HUDEP-2 (cell line): ENCODE measurements around the gene PSMD9.
"Not testable (repeated sequence)": the region's sequence is repeated elsewhere in the genome, so short reads cannot be mapped to it uniquely, and the experiment has no call there.

ENCODE experiments used
- DNase-seq, 76 experiments: peaks; one replicate each; lab custom pipeline; 2025; ENCODE audit not compliant: unreplicated experiment in 76 of 76; lab: John Stamatoyannopoulos, UW

PSMD9 gene, protein sequence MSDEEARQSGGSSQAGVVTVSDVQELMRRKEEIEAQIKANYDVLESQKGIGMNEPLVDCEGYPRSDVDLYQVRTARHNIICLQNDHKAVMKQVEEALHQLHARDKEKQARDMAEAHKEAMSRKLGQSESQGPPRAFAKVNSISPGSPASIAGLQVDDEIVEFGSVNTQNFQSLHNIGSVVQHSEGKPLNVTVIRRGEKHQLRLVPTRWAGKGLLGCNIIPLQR

DNA sequence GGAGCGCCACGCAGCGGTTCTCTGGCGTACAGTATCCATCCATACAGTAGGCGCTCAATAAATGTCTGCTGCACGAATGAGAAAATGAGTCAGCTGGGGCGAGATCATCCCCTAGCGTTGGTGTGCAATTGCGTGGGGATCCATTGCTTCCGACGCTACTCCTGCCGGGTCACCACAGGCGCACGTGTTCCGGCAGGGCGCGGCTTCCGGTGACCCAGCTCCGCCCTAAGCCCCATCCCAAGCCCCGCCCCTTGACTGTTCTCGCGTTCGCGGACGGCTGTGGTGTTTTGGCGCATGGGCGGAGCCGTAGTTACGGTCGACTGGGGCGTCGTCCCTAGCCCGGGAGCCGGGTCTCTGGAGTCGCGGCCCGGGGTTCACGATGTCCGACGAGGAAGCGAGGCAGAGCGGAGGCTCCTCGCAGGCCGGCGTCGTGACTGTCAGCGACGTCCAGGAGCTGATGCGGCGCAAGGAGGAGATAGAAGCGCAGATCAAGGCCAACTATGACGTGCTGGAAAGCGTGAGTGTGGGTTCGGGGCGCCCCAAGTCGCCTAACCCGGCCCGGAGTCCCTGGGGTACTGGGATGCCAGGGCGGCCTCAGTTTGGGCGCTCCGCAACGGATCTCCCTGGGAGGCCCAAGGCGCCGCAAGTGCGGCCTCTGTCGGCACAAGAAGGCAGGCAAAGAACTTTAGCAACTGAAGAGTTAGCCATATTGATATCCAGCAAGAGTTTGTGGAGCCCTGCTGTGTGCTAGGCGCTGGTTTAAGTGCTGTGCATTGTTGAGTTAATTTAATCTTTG lies at the start of gene PSMD9:
Gene PSMD9 (plus strand): TSS at position 313 of the 796 bp plus-strand sequence. CDS start 67 bp downstream, at position 380.
- peak; percentile 51 to 99 (median 97) for DNase-seq

DNA sequence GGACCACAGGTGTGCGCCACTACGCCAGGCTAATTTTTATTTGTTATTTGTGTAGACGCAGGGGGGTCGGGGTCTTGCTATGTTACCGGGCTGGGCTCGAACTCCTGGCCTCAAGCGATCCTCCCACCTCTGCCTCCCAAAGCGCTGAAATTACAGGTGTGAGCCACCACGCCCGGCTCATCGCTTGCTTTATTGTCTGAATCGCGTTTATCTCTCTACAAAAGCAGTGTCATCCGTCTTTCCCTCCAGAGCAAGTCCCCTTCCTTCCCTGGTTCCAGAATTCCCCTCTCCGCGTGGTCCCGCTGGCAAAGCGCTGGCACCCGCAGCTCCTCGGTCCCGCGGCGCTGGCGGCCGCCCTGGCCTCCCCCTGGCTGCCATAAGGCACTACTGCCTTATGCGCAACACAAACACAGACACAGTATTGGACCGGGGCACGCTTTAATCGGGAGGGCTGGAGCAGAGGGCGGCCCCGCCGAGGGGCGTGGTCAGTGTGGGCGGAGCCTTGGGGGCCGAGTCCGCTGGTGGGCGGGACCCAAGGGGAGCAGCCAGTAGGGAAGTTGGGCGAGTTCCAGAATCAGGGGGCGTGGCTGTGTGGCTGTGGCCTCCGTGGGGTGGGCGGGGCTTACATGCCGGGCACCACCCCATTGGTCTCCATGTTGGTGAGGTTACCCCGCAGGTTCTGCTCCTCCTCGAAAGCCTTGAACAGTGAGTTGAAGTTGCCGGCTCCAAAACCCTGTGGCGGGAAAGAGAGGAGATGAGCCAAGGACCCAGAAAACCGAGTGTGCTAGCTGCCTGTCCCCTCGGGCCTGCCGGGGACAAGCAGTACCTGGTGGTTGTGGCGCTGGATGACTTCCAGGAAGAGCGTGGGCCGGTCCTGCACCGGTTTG lies 49.2 kb upstream of the PSMD9 start:
- peak; percentile 65 to 100 (median 99) for DNase-seq

DNA sequence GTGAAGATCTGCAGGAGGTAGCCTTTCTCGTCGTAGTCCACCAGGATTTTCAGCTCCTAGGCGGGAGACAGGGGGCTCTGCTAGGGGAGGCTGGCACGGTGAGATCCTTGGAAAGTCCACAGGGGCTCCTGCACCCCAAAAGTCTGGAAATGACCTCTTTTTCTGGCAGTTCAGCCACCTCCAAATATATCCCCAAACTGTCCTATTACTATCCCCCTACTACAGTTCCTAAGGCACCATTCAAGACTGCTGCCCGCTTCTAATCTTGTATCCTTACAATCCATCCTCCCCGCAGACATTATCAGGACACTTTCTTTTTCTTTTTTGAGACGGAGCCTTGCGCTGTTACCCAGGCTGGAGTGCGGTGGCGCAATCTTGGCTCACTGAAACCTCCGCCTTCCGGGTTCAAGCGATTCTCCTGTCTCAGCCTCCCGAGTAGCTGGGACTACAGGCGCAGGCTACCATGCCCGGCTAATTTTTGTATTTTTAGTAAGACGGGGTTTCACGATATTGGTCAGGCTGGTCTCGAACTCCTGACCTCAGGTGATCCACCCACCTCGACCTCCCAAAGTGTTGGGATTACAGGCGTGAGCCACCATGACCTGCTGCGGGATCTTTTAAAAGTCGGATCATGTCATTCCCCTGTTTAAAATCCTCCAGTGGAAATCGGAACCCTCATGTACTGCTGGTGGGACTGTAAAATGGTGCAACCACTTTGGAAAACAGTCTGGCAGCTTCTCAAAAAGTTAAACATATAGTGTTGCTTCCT lies 48.4 kb upstream of the PSMD9 start:
- peak in 1 of 76 experiments; percentile 44 for DNase-seq

DNA sequence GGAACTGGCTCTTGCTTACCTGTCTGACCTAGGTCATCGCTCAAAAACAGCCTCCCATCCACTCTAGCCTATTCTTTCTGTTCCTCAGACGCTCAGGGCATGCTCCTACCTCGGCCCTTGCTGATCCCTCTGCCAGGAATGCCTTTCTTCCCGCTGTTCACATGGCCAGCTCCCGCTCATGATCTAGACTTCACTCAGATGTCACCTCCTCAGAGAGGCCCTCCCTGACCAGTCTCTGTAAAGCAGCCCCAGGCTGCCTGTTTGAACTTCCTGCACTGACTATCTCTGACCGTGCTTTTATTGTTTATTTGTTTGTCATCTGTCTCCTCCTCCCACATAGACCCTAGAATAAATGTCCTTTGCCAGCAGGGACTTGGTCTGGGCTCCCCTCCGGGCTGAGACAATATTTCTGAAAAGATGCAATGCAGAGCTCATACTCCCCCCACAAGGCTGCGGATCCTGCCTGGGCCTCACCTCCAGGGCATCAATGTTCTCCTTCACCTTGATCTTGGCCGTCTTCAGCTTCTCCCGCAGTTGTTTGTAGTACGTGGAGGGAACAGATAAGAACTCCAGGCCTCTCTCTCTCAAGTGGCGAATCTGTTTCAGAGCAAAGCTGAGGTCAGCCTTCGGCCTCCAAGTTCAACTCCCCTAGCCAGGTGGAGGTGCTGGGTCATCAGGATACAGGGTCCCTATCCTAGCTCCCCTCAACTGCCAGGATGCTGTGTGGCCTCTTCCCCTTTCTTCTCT lies 45.2 kb upstream of the PSMD9 start:
- DNase-seq: peak in 1 of 76 experiments; percentile 10

DNA sequence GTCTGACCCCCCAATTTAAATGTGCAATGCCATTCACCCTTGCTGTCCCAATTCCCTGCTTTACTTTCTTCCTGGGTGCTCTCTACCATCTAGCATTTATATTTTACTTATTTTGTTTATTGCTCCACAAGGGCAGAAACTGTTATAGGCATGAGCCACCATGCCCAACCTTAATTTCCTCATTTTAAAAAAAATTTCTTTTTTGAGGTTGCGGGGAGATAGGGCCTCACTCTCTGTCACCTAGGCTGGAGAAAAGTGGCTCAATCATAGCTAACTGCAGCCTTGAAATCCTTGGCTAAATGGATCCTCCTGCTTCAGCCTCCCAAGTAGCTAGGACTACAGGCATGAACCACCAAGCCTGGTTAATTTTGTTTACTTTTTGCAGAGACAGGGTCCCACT lies 42.9 kb upstream of the PSMD9 start:
- DNase-seq: no peak

GRCh38 chr12:121849211-121849610 lies 39.4 kb upstream of the PSMD9 start:
- DNase-seq: no peak

DNA sequence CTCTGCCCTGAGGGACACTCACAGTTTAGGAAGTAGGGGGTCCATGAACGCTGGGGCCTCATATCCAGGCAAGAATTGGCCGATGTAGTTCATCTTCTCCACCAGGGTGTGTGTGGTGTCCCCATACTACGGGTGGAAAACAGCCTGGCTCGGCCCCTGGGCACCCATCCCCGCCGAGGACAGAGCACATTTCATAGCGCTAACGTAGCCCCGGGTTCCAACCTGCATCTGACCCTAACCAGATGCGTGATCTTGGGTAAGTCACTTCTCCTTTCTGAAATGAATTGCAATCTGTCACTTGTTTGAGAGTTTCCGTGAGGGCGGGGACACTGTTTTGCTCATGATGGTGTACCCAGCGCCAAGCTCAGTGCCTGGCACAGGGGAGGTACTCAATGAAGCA lies 38.9 kb upstream of the PSMD9 start:
- DNase-seq: peak in 1 of 76 experiments; percentile 18

- DNase-seq: not testable (repeated sequence)
These were observed 36.2 kb upstream of the PSMD9 start for GRCh38 chr12:121852392-121852791.

DNA sequence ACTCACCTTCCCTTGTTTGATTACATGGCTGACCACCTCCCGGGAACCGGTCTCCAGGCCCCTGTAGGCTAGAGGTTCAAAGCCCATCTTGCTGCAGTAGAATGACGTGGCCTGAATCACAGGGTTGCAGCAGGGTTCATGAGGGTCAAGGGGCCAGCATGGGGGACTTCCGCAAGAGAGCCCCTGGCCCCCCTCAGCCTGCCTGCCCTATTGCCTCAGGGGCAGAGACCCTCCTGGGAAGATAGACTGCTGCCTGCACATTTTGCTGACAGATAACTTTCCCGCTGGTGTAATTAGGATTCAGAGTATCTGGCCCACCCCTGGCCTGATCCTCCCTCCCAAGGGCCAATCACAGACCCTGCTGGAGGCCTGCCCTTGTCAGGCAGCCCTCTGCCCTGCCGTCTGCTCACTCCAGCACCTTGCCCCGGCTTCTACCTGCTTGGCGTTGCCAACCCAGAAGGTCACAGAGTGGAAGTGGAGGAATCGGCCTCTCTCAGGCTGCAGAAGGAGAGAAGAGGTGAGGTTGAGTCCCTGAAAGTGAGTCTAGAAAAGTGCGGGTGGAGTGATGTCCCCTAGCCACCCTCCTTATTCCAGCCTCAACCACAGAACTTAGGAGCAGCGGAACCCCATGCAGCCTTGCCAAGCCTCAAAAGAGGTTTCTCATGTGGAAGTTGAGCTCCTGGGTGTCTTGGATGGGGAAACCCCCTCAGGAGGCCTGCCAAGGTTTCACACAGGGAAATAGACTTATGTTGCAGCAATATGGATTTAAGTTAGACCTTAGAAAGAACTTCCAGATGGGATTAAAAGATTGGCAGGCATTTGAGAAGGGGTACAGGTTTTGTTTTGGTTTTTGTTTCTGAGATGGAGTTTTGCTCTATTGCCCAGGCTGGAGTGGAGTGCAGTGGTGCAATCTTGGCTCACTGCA lies 31.0 kb upstream of the PSMD9 start:
- no peak for DNase-seq

GRCh38 chr12:121858318-121858661 lies 30.3 kb upstream of the PSMD9 start:
- no peak for DNase-seq

DNA sequence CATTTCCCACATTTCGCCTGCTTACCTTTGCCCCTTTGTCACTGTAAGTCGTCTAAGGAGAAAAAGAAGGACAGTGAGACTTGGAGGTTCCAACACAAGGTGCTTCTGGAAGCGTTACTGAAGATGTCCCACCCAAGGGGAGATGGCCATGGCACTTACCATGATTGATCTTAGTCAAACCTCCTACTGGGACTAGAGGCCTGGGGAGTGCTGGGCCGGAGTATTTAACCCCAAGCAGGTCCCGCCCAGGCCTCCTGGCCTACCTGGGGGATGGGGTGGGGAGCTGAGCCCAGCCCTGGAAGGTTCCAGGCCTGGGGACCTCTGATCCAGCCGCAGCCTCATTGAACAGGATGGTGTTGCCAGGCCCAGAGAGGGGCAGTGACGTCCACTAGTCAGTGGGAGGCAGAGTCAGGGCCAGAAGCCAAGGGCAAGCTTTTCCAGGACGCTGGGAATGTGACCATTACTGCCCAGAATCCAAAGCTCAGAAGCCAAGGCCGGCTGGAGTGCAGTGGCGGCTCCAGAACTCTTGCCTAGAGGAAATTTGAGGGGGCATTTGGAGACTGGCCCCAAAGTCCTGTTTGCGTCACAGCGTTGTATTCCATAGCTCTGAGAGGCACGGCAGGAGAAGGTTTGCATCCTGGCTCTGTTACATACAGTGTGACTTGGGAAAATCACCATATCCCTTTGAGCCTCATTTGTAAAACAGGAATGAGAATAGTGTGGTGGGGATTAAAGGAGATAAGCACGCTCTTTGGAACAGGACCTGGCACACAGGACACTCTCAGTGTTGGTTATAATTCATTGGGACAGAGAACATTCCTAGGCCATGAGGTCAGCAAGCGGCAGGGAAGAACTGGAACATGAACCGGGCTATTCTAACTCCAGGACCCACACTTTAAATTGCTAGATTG lies 29.7 kb upstream of the PSMD9 start, which contains the start of gene HPD:
Gene HPD (minus strand): TSS at position 198 of the 911 bp plus-strand sequence. CDS start 36 bp downstream, at position 162.
- DNase-seq: no peak

DNA sequence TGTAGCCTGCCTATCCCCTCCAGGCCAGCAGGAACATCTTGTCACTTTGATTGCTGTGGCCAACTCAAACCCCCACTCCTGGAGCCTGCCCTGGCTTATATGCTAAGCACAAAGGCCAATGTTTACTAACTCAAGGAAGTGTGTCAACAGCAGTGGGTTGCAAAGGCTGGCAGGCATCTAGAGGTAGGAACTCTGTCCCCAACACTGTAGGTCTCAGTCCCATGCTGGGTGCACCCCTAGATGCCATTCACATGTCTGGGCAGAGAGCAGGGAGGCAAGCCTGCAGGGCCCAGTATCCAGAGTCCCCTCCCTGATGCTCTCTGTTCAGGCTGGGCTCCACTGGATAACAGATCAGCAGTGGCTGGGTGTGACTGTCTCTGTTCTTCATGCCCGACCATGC lies 28.3 kb upstream of the PSMD9 start:
- peak in 32 of 76 experiments; percentile 5 to 55 (median 26) for DNase-seq

GRCh38 chr12:121860699-121861098 lies 27.9 kb upstream of the PSMD9 start:
- DNase-seq: not testable (repeated sequence)

GRCh38 chr12:121861636-121862254 lies 26.8 kb upstream of the PSMD9 start:
- DNase-seq: no peak

GRCh38 chr12:121866331-121866730 lies 22.3 kb upstream of the PSMD9 start:
- DNase-seq: no peak

- DNase-seq: not testable (repeated sequence)
These were observed 19.4 kb upstream of the PSMD9 start for GRCh38 chr12:121869229-121869628.

DNA sequence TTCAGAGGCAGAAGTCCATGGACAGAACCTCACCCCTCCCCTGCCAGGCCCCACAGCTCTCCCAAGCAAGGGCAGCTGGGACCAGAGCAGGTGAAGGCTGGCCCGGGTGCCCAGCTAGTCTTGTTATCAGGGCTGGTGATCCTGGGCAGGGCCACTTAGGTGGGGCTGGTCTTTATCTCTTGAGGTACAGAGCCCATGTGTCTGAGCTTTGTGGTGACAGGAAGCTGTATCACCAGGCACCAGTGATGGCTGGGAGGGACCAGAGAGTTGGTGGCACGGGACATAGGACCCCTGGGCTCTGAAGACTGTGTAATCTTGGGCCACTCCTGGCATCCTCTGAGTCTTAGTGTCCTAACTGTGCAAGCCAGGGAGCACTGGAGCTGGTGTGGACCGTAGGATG lies 17.1 kb upstream of the PSMD9 start:
- peak in 75 of 76 experiments; percentile 63 to 98 (median 93) for DNase-seq
